ENCODE data around the gene PIMREG.

Gene PIMREG

GRCh38 chr17:6442775-6443174, 1.5 kb upstream of the PIMREG start:
- H3K4me3 ChIP-seq (ENCODE audit: low read depth, low read length): no peak overlapping the region
- DNase-seq (ENCODE audit: low read depth): no peak
- TF ChIP-seq MYC (IDR thresholded peaks at IDR 0.05; ENCODE audit: low read depth, low read length) (no peak), POLR2A (IDR thresholded peaks at IDR 0.05; ENCODE audit: extremely low read depth, insufficient read length) (no peak), CTCF (IDR thresholded peaks at IDR 0.05; ENCODE audit: low read depth, low read length) (no peak), MAX (IDR thresholded peaks at IDR 0.05; ENCODE audit: low read depth, low read length) (no peak)

- no peak overlapping the region for H3K4me3 ChIP-seq (ENCODE audit: low read depth, low read length)
- TF ChIP-seq MYC (IDR thresholded peaks at IDR 0.05; ENCODE audit: low read depth, low read length) (no peak), MAX (IDR thresholded peaks at IDR 0.05; ENCODE audit: low read depth, low read length) (no peak), POLR2A (IDR thresholded peaks at IDR 0.05; ENCODE audit: extremely low read depth, insufficient read length) (no peak), CTCF (IDR thresholded peaks at IDR 0.05; ENCODE audit: low read depth, low read length) (no peak)
- DNase-seq (ENCODE audit: low read depth): no peak
These were observed 498 bp downstream of the PIMREG start for GRCh38 chr17:6444571-6445335.

- H3K4me3 ChIP-seq (ENCODE audit: low read depth, low read length): no peak overlapping the region
- DNase-seq (ENCODE audit: low read depth): no peak
- TF ChIP-seq POLR2A (IDR thresholded peaks at IDR 0.05; ENCODE audit: extremely low read depth, insufficient read length) (no peak), MYC (IDR thresholded peaks at IDR 0.05; ENCODE audit: low read depth, low read length) (no peak), CTCF (IDR thresholded peaks at IDR 0.05; ENCODE audit: low read depth, low read length) (no peak), MAX (IDR thresholded peaks at IDR 0.05; ENCODE audit: low read depth, low read length) (no peak)
These were observed 2.4 kb downstream of the PIMREG start for GRCh38 chr17:6446516-6447100.

GRCh38 chr17:6448473-6448872, 4.2 kb downstream of the PIMREG start:
- TF ChIP-seq MYC (IDR thresholded peaks at IDR 0.05; ENCODE audit: low read depth, low read length): no peak
- TF ChIP-seq POLR2A (IDR thresholded peaks at IDR 0.05; ENCODE audit: extremely low read depth, insufficient read length): no peak
- no peak for TF ChIP-seq CTCF (IDR thresholded peaks at IDR 0.05; ENCODE audit: low read depth, low read length)
- no peak for TF ChIP-seq MAX (IDR thresholded peaks at IDR 0.05; ENCODE audit: low read depth, low read length)
- DNase-seq (ENCODE audit: low read depth): no peak
- H3K4me3 ChIP-seq (ENCODE audit: low read depth, low read length): no peak overlapping the region

- no peak for DNase-seq (ENCODE audit: low read depth)
- TF ChIP-seq MAX (IDR thresholded peaks at IDR 0.05; ENCODE audit: low read depth, low read length): no peak
- TF ChIP-seq CTCF (IDR thresholded peaks at IDR 0.05; ENCODE audit: low read depth, low read length): no peak
- no peak for TF ChIP-seq POLR2A (IDR thresholded peaks at IDR 0.05; ENCODE audit: extremely low read depth, insufficient read length)
- no peak for TF ChIP-seq MYC (IDR thresholded peaks at IDR 0.05; ENCODE audit: low read depth, low read length)
These were observed 5.1 kb downstream of the PIMREG start for GRCh38 chr17:6449307-6449706.

More at GRCh38 chr17:6449307-6449706, 5.1 kb downstream of the PIMREG start:
- no peak overlapping the region for H3K4me3 ChIP-seq (ENCODE audit: low read depth, low read length)

All from NB4 (cell line).